Naive thymus-derived CD4-positive, alpha-beta T cell (primary cell): ENCODE results near the gene SLC19A1. TPM values are rescaled to one million over a fixed set of nuclear protein-coding genes. Genes with fewer than 3 reads are reported as not detected.

ENCODE experiments used
- ATAC-seq: fragments of 150-1000 bp; cut with Tn5 transposase; 2 replicates; pipeline ENCODE4 v1.10.0; 2021; ENCODE audit warnings: mild to moderate bottlenecking, moderate library complexity
- CTCF ChIA-PET: fragments of 350-600 bp; sonication (Branson Sonifier 250); formaldehyde crosslinking; loops from one replicate; lab custom pipeline; 2021; ENCODE audit warnings: antibody characterized with exemption; lab: Charles Lee
- POLR2A ChIA-PET: fragments of 350-600 bp; sonication (Branson Sonifier 250); formaldehyde crosslinking; loops from one replicate; lab custom pipeline; 2021; ENCODE audit warnings: antibody characterized with exemption, inconsistent platforms; lab: Charles Lee
- DNase-seq, 9 donors: peaks; one replicate each; pipeline versions ENCODE4 v3.0.0 to v3.0.0-alpha.2; 2020 to 2022; ENCODE audit warnings: mixed read lengths in 1 of 9
- H3K27ac ChIP-seq: one replicate; pipeline ENCODE4 v1.7.0; 2013; ENCODE audit warnings: mild to moderate bottlenecking, low read depth, low read length, moderate library complexity
- H3K27me3 ChIP-seq, 2 donors: one replicate each; pipeline ENCODE4 v1.7.0; 2013; ENCODE audit warnings: low read length in 2 of 2, mild to moderate bottlenecking in 2 of 2, moderate library complexity in 2 of 2; ENCODE audit not compliant: control insufficient read depth in 2 of 2, insufficient read depth in 2 of 2
- H3K36me3 ChIP-seq, 3 experiments: 1 replicate in 2 of 3; 2 replicates in 1 of 3; pipeline ENCODE4 v1.7.0; 2013; ENCODE audit warnings: low read length in 3 of 3, mild to moderate bottlenecking in 3 of 3, moderate library complexity in 1 of 3; ENCODE audit not compliant: insufficient read depth in 3 of 3, control insufficient read depth in 2 of 3
- H3K4me1 ChIP-seq, 2 donors: one replicate each; pipeline ENCODE4 v1.7.0; 2013; ENCODE audit warnings: low read length in 2 of 2, mild to moderate bottlenecking in 2 of 2, moderate library complexity in 1 of 2; ENCODE audit not compliant: control insufficient read depth in 2 of 2, insufficient read depth in 2 of 2
- H3K4me3 ChIP-seq: 2 replicates; pipeline ENCODE4 v1.7.0; 2013; ENCODE audit warnings: mild to moderate bottlenecking, low read length
- H3K9me3 ChIP-seq, 3 experiments: 1 replicate in 2 of 3; 2 replicates in 1 of 3; pipeline ENCODE4 v1.7.0; 2013; ENCODE audit warnings: low read length in 3 of 3; ENCODE audit not compliant: control insufficient read depth in 2 of 3
- H3K27ac Mint-ChIP-seq, 9 donors: one replicate each; pipeline ENCODE4 v1.8.0; 2020 to 2022; ENCODE audit warnings: mixed read lengths in 9 of 9, mild to moderate bottlenecking in 8 of 9, moderate library complexity in 5 of 9, inconsistent platforms in 2 of 9
- H3K27me3 Mint-ChIP-seq, 5 donors: one replicate each; pipeline ENCODE4 v1.8.0; 2021 to 2022; ENCODE audit warnings: mixed read lengths in 5 of 5, mild to moderate bottlenecking in 1 of 5
- H3K36me3 Mint-ChIP-seq, 5 donors: one replicate each; pipeline ENCODE4 v1.8.0; 2020 to 2022; ENCODE audit warnings: mixed read lengths in 5 of 5, mild to moderate bottlenecking in 3 of 5, inconsistent platforms in 1 of 5
- H3K4me1 Mint-ChIP-seq, 7 donors: one replicate each; pipeline ENCODE4 v1.8.0; 2020 to 2022; ENCODE audit warnings: mixed read lengths in 7 of 7, mild to moderate bottlenecking in 3 of 7, inconsistent platforms in 1 of 7
- H3K4me3 Mint-ChIP-seq, 10 donors: one replicate each; pipeline ENCODE4 v1.8.0; 2020 to 2022; ENCODE audit warnings: mild to moderate bottlenecking in 10 of 10, mixed read lengths in 10 of 10, moderate library complexity in 6 of 10, inconsistent platforms in 2 of 10
- H3K9me3 Mint-ChIP-seq, 11 donors: one replicate each; pipeline ENCODE4 v1.8.0; 2020 to 2022; ENCODE audit warnings: mixed read lengths in 11 of 11, mild to moderate bottlenecking in 4 of 11, inconsistent platforms in 1 of 11, moderate library complexity in 1 of 11
- intact Hi-C, 2 donors: fragments of 100-400 bp; cut with micrococcal nuclease; formaldehyde crosslinking; loops; one replicate each; pipeline ENCODE4 v1.15.1; 2023
- polyA plus RNA-seq, 2 donors: library from polyadenylated mRNA; unstranded; fragments of 300-500 nt; fragmentation: Illumina TruSeq; gene quantifications; one replicate each; pipeline ENCODE4 v1.2.3, GENCODE V29; 2021
- total RNA-seq, 6 experiments: library from RNA in 5 of 6; stranded (reverse) in 5 of 6; gene quantifications; 1 replicate in 5 of 6; 2 replicates in 1 of 6; pipeline ENCODE4 v1.2.3 and lab custom pipeline; 2021 to 2026

Gene SLC19A1
- total and polyA plus RNA-seq, 7 experiments from 2014 or later, result 10.5 to 49.1 (median 15.6) TPM

DNA sequence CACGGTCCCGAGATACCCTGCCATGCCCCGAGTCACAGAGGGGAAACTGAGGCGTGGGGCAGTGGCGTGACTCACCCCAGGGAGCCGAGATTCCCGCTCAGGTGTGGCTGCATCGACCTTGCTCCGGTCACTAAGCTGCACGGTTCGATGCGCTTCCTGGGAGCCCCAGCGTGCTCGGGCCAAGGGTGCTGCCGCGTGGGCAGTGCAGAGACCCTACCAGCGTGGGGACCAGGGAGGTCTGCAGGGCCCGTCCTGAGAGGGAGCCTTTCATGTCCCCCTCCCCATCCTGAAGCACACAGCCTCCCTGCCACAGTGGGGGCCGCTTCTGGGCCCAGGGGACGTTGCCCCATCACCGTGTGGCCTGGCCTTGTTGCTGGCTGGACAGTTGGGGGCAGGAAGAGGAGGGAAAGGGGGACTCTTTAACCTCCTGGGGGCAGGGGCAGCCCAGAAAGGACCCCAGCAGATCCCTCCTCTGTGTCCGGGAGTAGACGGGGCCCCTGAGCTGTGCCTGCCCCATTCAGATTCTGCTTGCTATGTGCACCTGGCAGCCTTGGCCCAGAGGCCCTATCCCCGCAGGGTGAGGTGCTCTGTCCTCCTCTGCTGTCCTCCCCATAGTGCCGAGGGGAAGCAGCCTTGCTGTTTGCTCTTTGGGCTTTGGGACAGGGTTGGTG, 84.9 kb downstream of the SLC19A1 start:
- Histone ChIP-seq H3K9me3 (peaks cover 0 to 7% (median 0%) of the 10 kb centered on the region in 3 experiments), H3K36me3 (no peaks in the 10 kb centered on the region), H3K4me3 (no peak overlapping the region), H3K27me3 (no peaks in the 10 kb centered on the region), H3K4me1 (no peaks in the 10 kb centered on the region), H3K27ac (no peak overlapping the region)
- Mint-ChIP-seq H3K4me3 (no peak overlapping the region), H3K27ac (no peak overlapping the region), H3K4me1 (peaks cover 0 to 6% (median 0%) of the 10 kb centered on the region in 7 donors), H3K9me3 (peaks cover 0 to 11% (median 4%) of the 10 kb centered on the region in 11 donors), H3K36me3 (peaks cover 0 to 6% (median 1%) of the 10 kb centered on the region in 5 donors), H3K27me3 (peaks cover 0 to 3% (median 0%) of the 10 kb centered on the region in 5 donors)
- intact Hi-C loops, result no loop called here
- POLR2A ChIA-PET, result no interaction called here
- ATAC-seq (no peak), DNase-seq (no peak)
- CTCF ChIA-PET, result no interaction called here

GRCh38 chr21:45456584-45457160, 85.6 kb downstream of the SLC19A1 start:
- no peak overlapping the region for H3K4me3 ChIP-seq
- CTCF ChIA-PET, result no interaction called here
- Mint-ChIP-seq H3K27ac (no peak overlapping the region), H3K36me3 (peaks cover 0 to 3% (median 0%) of the 10 kb centered on the region in 5 donors), H3K4me3 (no peak overlapping the region), H3K27me3 (no peaks in the 10 kb centered on the region), H3K4me1 (peaks cover 0 to 6% (median 0%) of the 10 kb centered on the region in 7 donors), H3K9me3 (peaks cover 0 to 12% (median 2%) of the 10 kb centered on the region in 11 donors)
- H3K27me3 ChIP-seq, result no peaks in the 10 kb centered on the region
- POLR2A ChIA-PET, result no interaction called here
- peaks cover 0 to 2% (median 0%) of the 10 kb centered on the region in 3 experiments for H3K9me3 ChIP-seq
- H3K4me1 ChIP-seq, result no peaks in the 10 kb centered on the region
- no peaks in the 10 kb centered on the region for H3K36me3 ChIP-seq
- no peak overlapping the region for H3K27ac ChIP-seq
- no peak for ATAC-seq
- intact Hi-C loops, result no loop called here
- DNase-seq, result no peak

DNA sequence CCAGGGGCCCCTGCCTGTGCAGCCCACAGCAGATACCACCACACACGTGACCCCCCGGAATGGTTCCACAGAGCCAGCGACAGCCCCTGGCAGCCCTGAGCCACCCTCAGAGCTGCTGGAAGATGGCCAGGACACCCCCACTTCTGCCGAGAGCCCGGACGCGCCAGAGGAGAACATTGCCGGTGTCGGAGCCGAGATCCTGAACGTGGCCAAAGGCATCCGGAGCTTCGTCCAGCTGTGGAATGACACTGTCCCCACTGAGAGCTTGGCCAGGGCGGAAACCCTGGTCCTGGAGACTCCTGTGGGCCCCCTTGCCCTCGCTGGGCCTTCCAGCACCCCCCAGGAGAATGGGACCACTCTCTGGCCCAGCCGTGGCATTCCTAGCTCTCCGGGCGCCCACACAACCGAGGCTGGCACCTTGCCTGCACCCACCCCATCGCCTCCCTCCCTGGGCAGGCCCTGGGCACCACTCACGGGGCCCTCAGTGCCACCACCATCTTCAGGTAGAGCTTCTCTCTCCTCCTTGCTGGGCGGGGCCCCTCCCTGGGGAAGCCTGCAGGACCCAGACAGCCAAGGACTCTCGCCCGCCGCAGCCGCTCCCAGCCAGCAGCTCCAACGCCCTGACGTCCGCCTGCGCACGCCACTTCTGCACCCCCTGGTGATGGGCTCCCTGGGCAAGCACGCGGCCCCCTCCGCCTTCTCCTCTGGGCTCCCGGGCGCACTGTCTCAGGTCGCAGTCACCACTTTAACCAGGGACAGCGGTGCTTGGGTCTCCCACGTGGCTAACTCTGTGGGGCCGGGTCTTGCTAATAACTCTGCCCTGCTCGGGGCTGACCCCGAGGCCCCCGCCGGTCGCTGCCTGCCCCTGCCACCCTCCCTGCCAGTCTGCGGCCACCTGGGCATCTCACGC, 86.3 kb downstream of the SLC19A1 start:
- ChIA-PET POLR2A (no interaction called here), CTCF (no interaction called here)
- no peaks in the 10 kb centered on the region for H3K27me3 ChIP-seq
- no peak overlapping the region for H3K27ac Mint-ChIP-seq
- no peaks in the 10 kb centered on the region for H3K27me3 Mint-ChIP-seq
- intact Hi-C loops, result no loop called here
- DNase-seq (no peak), ATAC-seq (no peak)
- H3K4me1 ChIP-seq, result no peaks in the 10 kb centered on the region
- H3K36me3 ChIP-seq, result no peaks in the 10 kb centered on the region
- no peak overlapping the region for H3K4me3 ChIP-seq
- H3K27ac ChIP-seq, result no peak overlapping the region
- H3K4me1 Mint-ChIP-seq, result peaks cover 0 to 6% (median 0%) of the 10 kb centered on the region in 7 donors
- H3K9me3 Mint-ChIP-seq, result peaks cover 0 to 12% (median 0%) of the 10 kb centered on the region in 11 donors
- H3K9me3 ChIP-seq, result no peaks in the 10 kb centered on the region
- no peaks in the 10 kb centered on the region for H3K36me3 Mint-ChIP-seq
- H3K4me3 Mint-ChIP-seq, result peak overlapping the region in 1 of 10 donors; percentile 35

GRCh38 chr21:45454926-45455673, 87.1 kb downstream of the SLC19A1 start:
- H3K27ac ChIP-seq, result no peak overlapping the region
- intact Hi-C loops, result no loop called here
- no peaks in the 10 kb centered on the region for H3K27me3 ChIP-seq
- H3K36me3 ChIP-seq, result no peaks in the 10 kb centered on the region
- H3K4me3 ChIP-seq, result no peak overlapping the region
- no peak for DNase-seq
- H3K27me3 Mint-ChIP-seq, result no peaks in the 10 kb centered on the region
- ChIA-PET CTCF (no interaction called here), POLR2A (no interaction called here)
- ATAC-seq, result no peak
- peaks cover 0 to 6% (median 0%) of the 10 kb centered on the region in 7 donors for H3K4me1 Mint-ChIP-seq
- peaks cover 0 to 12% (median 0%) of the 10 kb centered on the region in 11 donors for H3K9me3 Mint-ChIP-seq
- no peak overlapping the region for H3K27ac Mint-ChIP-seq
- H3K4me1 ChIP-seq, result no peaks in the 10 kb centered on the region
- peak overlapping the region in 1 of 10 donors; percentile 35 for H3K4me3 Mint-ChIP-seq
- no peaks in the 10 kb centered on the region for H3K9me3 ChIP-seq
- H3K36me3 Mint-ChIP-seq, result no peaks in the 10 kb centered on the region

GRCh38 chr21:45454060-45454925, 87.9 kb downstream of the SLC19A1 start:
- DNase-seq (no peak), ATAC-seq (no peak)
- no peaks in the 10 kb centered on the region for H3K9me3 ChIP-seq
- H3K36me3 ChIP-seq, result no peaks in the 10 kb centered on the region
- no peak overlapping the region for H3K4me3 ChIP-seq
- H3K4me1 ChIP-seq, result no peaks in the 10 kb centered on the region
- Mint-ChIP-seq H3K36me3 (no peaks in the 10 kb centered on the region), H3K4me1 (peaks cover 0 to 6% (median 0%) of the 10 kb centered on the region in 7 donors), H3K9me3 (peaks cover 0 to 12% (median 0%) of the 10 kb centered on the region in 11 donors), H3K27me3 (no peaks in the 10 kb centered on the region), H3K27ac (no peak overlapping the region), H3K4me3 (no peak overlapping the region)
- ChIA-PET CTCF (no interaction called here), POLR2A (no interaction called here)
- intact Hi-C loops, result no loop called here
- H3K27ac ChIP-seq, result no peak overlapping the region
- no peaks in the 10 kb centered on the region for H3K27me3 ChIP-seq
